GM21360 (cell line): Measurements from ENCODE around the gene SLC17A1.

Source experiments
- ATAC-seq: cut with Tn5 transposase; IDR thresholded peaks from one replicate; pipeline ENCODE4 v1.9.1; 2021; ENCODE audit warnings: mild to moderate bottlenecking, moderate library complexity; ENCODE audit not compliant: unreplicated experiment

The SLC17A1 gene

DNA sequence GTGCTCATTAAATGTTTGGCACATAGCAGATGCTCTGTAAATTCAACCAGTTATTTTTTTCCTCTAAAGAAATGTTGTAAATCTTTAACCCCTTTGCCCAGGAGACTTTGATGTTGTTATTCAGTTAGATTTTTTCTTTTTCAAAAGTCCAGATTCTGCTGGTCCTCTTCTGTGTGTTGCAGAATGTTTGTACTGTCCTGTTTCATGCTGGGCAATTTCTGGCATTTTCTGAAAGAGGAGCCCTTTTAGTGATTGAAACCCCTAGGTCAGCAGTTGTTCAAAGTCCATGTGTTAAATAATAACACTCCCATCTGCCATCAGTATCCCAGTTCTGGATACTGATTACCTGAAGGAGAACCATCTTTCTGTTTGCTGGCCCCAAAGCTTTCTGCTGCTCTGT, 1.3 kb upstream of the SLC17A1 start:
- ATAC-seq, result no peak

DNA sequence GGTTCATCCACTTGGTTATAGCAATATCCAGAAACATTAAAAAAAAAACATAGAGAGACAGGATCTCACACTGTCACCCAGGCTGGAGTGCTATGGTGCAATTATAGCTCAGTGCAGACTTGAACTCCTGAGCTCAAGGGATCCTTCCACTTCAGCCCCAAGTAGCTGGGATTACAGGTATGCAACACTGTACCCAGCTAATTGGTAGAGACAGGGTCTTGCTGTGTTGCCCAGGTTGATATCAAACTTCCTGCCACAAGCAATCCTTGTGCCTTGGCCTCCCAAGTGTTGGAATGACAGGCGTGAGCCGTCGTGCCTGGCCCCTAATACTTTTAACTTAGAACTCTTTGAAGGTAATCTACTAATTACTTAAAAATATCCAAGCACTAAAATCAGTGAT, 818 bp upstream of the SLC17A1 start:
- ATAC-seq, result no peak

DNA sequence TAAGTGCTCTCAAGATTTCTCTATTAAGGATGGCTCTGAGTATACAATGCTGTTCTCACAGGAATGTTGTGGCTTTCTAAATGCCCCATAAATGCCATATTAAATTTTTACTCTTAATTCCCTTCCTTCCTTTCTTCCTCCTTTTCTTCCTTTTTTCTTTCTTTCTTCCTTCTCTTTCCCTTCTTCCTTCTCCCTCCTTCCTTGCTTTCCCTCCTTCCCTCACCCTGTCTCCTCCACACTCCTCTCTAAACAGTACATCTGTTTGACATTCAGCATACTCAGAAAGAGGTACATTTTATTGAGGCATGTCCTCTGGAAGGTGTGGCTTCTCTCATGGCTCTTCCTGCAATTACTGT, 433 bp upstream of the SLC17A1 start:
- ATAC-seq, result no peak

DNA sequence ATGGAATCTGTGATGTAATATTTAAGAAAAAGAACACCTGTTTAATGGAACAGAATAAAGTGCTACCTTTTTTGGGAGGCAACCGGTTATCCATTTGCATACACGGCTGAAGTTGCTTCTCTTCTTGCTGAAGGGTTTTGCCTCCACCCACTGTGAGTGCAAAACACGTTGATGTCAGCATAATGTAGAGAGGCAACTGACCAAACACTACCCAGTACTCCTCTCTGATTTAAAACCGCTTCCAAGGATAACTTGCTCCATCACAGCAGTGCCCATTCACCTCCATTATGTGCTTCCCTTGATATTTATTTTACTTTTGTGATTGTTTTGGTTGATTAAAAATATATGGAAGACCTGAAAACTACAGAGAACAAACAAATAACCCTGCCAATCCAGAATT, 1.4 kb downstream of the SLC17A1 start:
- no peak for ATAC-seq

DNA sequence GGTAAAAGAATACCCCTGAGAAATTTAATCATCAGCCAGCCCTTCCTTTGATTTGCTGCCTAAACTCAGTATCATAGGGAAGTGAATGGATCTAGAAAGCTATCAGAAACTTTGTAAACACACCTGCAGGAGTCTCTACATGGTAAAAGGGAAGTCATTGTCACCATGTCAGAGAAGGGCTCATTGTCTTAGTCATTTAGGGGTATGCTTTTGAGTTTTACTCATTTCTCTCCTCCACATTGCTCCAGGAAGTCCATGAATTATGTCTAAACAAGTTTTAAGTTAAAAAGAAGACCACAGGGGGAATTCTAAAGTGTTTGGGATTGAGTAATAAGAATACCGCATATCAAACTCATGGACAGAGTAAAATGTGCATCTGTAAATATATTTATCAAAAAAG, 2.5 kb downstream of the SLC17A1 start:
- ATAC-seq, result no peak

DNA sequence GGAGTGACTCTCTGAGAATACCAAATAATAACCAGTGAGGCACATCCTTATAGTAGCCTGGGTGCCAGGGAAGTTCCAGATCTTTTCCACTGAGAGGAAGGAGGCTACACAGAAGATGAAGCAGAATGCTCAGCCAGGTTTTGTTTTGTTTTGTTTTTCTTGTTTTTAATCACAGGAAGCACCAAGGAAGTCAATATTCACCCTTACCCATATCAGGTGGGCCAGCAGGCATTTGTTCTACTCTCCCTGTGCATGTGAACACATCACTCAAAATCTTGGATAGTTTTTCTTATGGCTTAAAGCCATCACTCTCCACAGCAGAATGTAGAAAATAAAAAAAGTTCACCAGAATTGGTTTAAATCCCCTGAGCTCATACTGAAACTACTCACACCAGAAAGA, 10.5 kb downstream of the SLC17A1 start:
- no peak for ATAC-seq

DNA sequence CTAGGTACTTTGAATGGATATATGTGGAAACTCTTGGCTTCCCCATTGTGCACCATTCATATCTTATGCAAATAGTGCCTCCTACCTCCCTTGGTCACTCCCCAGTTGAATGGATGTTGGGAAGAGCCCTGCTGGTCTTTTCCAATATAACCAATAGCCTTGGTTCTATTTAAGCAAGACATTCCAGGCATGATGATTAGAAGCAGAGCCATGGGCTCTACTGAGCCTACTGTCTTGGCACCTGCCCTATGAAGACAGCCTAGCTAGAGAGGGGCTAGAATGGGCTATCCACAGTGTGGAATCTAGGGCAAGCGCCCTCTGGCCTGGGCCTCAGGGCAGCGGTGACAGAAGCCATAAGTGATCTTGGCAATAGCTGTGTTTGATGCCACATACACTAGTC, 15.6 kb downstream of the SLC17A1 start:
- ATAC-seq, result no peak

DNA sequence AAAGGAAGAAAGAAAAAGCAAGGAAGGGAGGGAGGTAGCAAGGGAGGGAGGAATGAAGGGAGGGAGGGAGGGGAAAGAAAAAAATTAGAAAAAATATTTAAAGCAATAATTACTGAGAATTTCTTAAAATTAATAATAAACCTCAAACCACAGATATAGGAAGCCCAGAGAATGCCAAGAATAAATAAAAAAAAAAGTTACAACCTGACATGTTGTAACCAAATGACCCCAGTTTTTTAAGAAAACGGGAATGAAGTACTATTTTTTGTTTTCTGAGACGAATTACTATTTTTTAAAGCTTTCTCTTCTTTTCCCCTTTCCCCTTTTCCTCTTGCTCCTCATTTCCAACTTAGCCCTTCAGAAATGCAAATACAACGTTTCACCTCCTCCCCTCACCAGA, 16.7 kb downstream of the SLC17A1 start:
- ATAC-seq, result no peak

DNA sequence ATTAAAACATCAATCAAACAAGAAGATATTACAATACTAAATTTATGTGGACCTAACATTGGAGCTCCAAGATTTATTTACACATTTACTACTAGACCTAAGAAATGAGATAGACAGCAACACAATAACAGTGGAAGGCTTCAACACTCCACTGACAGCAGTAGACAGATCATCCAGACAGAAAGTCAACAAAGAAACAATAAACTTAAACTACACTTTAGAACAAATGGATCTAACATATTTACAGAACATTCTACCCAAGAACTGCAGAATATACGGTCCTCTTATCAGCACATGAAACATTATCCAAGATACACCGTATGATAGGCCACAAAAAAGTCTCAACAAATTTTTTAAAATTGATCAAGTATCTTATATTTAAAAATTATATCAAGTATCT, 27.0 kb downstream of the SLC17A1 start:
- ATAC-seq, result no peak

DNA sequence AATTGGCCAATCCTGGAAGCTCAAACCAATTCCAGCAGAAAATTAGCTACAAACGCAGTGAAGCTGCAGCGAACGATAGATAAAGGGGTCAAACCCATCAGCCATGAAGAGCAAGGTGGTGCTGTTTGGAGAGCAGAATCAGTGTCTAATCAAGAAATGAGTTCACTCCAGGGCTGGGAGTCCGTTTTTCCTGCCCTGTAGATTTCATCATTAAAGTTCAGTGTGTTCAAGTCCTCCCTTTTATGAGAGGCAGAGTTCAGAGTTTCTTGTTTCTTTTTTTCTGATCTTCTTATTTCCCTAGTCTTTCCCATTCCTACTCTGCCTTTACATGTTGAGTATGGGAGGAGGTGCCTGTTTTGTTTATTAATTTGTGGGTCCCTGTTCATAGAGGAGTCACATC, 30.4 kb downstream of the SLC17A1 start:
- ATAC-seq, result no peak

DNA sequence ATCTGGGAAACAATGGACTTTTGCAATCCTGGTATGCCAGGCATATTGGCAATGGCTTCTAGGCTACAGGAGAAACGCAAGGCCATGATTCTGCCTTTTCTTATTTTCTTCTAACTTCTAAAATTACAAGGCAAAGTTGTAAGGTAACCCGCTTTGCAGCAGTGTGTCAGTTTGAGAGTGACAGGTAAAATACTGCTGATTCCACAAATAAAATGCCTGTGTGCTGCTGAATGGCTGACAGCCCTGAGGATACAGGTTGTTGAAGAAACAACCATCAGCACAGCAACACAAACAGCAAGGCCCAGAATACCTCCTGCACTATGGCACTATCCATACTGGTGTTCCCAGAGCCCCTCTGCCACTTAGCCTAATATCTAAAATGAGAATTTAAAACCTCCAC, 37.1 kb downstream of the SLC17A1 start:
- no peak for ATAC-seq

DNA sequence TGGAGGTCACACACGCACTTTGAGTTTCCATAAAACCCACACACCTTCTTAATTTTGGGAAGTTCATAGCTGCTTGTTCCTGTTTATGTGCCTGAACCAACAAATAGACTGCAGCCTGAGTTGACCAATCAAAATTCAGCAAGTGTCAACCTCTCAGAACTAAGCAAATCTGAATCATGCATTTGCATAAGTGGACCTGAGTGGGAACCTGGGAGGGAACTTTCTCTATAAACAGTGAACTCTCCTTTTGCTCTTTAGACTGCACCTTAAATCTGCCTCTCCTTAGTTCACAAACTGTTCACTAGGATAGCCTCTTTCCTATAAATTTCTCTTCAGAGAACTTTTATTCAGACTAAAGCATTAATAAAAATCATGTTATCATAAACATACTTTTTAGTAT, 37.9 kb downstream of the SLC17A1 start:
- no peak for ATAC-seq

DNA sequence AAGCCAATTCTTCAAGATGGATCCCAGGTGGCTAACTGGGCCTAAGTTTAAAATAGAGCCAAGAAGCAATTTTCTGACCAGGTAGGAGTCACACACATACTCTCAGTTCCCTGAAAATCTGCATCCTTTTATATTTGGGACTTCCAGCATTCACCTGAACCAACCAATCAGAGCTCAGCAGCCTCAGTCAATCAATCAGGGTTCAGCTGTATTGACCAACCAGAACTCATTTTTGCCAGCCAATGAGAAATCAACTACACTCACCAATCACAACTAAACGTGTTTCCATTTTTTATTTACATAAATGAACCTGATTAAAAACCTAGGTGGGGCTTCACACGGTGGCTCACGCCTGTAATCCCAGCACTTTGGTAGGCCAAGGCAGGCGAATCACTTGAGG, 39.8 kb downstream of the SLC17A1 start:
- ATAC-seq, result no peak

DNA sequence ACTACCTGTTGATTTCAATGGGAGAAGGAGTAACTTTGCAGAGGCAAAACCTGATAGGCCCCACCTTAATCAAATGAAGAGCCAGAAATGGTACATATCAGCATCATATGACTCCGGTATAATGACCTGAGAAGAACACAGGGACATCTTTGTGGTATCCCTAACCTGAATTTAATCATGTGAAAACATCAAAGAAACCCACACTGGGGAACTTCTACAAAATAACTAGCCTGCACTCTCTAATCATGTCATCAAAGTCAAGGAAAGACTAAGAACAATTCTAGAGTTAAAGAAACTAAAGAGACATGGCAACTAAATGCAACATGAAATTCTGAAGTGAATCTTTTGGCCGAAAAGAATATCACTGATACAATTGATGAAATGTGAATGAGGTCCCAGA, 42.4 kb downstream of the SLC17A1 start:
- no peak for ATAC-seq

DNA sequence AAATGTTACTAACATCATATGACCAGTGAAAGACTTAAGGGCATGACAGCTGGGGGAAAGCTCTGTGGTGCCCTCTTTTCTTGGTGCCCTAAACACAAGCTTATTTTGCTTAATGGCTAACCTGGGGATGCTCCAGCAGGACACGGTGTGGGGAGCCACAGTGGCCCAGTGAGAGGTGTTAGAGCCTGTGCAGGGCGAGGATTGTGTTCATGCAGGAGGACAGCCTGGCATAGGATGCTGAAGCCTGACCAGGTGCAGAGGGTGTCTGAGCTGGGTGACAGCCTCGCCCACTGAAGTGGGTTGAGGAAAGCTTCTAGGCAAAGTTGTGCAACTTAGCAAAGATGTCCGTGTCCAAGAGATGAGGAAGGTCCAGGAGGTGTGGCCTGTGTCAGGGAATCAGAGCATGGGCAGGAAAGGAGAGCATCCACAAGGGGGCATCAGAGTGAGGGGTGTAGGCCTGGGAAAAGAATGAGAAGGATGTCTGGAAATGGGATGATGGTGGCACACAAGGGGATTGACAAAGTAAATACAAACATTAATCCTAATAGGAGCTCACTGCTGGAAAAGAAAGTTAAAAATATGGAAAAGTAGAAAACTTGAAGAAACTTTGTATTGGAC, 43.4 kb downstream of the SLC17A1 start:
- ATAC-seq, result no peak

DNA sequence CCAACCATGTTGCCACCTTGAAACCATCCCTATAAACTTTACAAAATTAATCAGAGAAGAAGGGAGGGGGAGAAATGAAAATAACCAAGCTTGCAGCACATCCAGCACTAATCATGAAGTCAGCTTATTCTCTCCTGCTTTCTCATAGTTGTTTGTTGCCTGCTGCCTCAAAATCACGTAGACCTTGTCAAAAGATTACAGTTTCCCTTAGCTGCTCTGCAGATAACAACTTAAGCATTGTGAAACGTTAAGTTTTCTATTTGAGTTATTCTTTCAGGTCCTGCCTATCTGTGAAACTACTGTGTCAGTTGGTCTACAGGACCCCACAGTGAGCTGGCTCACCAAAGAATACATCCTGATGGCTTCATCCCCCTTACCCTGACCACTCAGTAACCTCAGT, 44.4 kb downstream of the SLC17A1 start:
- ATAC-seq, result no peak

DNA sequence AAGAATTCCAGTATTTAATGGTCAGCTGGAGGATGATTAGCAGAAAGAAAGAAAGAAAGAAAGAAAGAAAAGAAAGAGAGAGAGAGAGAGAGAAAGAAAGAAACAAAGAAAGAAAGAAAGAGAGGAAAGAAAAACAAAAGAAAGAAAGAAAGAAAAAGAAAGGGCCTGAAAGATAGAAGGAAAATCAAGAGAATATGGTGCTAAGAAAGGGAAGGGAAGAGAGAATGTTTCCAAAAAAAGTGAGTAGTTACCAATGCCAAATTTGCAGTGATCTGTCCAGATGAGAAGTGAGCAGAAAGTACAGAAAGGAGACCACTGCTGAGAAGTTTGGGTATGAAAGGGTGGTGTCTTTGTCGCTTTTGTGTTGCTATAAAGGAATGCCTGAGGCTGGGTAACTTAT, 50.7 kb downstream of the SLC17A1 start:
- no peak for ATAC-seq

DNA sequence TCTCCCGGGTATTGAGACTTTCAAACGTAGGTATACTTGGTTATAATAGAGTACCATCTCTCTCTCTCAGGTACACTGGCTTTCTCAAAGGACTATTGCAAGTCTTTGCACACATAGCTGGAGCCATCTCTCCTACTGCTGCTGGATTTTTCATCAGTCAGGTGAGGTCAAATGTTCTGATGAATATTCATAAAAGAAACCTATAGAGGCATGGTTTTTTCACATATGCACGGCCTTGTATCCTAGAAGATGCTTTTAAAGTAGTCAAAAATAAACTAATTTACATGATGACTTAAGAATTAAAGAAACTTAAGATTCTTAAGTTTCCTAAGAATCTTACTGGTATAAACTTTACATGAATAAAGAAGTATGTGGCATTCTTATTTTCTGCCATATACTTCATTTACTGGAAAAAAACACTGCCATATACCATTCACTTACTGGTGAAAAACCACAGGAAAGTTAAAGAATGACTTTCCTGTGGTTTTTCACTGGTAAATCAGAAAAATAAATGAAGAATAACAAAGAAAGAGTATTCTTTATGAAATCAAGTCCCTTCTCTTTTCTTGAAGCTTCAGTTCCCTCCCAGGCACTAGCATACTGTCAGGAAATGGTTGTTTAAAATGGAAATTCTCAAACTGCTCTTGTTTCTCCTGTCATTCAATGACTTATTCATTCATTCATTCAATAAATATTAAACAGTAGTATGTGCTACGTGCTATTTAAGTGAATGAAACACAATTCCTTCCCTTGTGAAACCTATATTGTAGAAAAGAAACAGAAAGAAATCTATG, 53.8 kb downstream of the SLC17A1 start:
- no peak for ATAC-seq

DNA sequence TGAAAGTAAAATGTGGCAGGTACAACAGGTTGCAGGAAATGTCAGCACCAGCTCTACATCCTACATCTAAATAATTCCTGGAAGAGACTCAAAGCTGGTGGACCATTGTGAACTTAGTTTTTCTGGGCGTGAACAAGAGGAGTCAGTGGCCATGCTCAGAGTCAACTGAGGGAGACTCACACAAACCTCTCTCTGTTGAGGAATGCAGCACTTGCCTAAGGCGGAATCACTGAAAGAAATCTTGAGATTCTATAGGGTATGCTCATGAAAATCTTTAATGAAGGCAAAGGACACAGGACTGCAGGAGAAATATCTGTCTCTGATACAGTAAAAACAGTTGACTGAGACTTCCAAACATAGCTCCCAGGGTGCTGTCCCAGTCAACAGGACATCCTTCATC, 54.8 kb downstream of the SLC17A1 start:
- no peak for ATAC-seq

DNA sequence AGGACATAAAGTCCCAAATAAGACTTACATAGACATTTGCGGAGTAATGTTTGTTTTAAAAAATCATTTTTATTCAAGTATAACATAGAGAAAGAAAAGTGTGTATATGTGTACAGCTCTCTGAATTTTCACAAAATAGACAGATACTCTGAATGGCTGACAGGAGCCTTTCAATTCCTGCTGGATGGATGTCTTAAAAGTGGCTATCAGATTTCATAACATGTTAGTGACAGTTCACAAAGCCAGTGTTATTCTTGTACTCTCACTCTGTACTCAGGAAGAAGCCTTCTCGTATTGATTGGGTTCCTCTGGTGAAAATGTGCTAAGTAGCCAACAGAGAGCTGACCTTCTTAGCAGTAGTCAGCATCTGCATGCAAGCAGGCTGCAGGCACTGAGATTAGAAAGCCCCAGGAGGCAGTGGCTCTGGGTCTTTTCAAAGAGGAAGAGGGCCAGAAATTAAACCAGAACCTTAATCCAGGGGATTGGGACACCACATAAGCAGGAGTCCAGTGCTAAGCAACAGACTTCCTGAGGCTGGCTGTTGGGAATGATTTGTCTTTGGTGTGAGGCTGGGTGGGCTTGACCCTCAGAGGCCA, 57.6 kb downstream of the SLC17A1 start:
- ATAC-seq, result no peak

DNA sequence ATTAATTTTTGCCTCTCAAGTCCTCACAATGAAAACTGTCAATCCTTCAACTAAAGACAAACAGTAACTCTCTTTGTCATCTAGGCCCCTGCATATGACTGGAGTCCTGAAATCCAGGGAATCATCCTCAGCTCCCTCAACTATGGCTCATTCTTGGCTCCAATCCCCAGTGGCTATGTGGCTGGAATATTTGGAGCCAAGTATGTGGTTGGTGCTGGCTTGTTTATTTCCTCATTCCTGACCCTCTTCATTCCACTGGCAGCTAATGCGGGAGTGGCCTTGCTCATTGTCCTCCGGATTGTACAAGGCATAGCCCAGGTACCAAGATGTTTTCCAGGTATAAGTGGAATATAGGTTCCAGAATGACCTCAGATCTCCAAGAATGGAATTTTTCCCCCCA, 61.9 kb downstream of the SLC17A1 start:
- ATAC-seq, result no peak

DNA sequence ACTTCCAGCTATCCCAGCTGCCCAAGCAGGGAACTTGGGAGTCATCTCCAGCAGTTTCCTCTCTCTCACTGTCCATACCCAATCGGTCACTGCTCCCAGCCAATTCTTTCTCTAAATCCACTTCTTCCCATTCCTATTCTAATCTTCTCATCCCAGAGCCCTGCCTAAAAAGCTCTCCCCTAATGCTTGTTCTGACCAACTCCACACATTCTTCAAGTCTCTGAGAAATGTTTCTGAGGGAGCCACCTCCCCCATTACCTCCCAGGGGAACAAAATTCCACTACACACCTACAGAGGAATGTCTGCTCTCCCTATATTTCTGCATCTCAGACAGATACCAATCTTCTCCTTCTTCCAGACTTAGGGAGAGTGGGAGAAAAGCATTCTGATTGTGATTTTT, 63.3 kb downstream of the SLC17A1 start:
- no peak for ATAC-seq

DNA sequence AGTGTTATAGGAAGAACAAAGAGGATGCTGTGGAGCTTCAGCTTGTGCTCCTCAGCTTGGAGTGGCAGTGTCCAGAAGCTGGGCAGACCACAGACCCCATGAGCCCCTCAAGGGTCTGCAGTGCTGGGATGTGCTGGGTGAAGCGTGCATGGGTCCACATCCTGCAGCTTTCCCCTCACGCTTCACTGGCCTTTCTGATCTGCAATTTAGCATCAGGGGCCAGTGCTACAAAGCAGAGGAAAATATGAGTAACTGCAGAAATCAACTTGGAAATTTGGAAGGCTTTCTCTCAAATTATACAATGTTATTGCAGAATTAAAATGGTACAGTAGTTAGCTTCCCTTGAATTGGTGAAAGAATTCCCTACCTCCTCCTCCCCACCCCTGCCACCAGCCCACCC, 67.2 kb downstream of the SLC17A1 start:
- no peak for ATAC-seq
